ENCODE data around the gene MESP2.

The MESP2 gene

DNA sequence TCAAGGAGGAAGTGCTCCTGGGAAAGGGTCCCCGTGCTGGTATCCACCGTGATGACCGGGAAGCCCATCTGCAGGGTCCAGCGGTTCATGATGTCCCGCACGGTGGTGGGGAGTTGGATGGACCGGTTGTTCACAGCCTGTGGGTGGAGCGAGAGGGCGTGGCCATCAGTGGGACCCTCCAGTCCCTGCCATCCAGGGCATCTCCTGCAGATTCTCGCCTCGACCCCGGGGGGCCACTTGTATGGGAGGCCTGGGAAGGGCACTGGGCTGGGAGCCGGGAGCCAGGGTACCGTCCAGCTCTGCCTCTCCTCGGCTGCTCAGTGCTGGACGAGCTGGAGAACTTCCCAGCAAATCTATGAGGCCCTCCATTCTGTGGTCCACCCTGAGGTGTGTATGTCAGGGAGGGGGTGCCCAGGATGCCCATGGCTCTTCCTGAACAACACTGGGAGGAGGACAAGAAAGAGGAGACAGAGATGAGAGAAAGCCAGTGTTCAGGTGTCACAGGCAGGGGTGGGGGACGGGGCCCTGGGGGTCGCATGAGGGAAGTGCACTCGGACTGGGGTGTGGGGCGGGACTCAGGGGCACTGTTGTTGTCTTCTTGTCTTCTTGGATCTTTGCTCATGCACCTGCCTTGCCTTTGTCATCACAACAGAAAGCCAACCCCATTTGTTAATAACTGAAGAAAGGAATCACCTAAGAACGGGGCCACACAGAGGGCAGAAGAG lies 25.5 kb downstream of the MESP2 start:
- DNase-seq (ENCODE audit: low spot score), result no peak

DNA sequence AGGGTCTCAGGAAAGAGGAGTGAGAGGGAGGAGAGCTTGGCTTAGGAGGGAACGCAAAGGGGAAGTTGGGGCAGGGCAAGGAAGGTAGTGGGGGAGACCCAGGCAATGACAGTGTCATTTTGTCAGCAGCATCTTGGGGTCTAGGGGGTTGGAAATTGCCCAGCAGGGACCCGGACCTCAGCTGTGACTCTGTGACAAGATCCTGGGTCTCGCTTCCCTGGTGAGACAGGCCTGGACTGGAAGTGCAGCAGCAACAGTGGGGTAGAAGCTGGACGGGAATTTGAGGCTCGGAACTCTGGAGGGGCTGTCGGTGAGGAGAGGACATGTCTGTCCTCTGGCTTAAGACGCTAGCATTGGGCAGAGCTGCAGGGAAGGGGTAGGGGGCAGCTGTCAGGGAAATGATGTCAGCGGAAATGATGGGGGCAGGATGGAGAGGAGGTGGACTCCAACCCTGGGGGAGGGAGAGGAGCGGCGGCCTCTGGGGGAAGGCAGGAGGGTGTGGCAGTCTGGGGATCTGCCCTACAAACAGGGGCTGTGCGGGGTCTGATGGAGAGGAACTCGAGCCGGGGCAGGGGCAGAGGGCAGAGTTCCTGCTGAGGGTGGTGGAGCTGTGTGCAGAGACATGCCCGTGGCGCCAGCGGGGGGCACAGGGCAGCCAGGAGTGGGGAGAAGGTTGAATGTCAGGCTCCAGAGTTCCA lies 26.2 kb downstream of the MESP2 start:
- no peak for DNase-seq (ENCODE audit: low spot score)

DNA sequence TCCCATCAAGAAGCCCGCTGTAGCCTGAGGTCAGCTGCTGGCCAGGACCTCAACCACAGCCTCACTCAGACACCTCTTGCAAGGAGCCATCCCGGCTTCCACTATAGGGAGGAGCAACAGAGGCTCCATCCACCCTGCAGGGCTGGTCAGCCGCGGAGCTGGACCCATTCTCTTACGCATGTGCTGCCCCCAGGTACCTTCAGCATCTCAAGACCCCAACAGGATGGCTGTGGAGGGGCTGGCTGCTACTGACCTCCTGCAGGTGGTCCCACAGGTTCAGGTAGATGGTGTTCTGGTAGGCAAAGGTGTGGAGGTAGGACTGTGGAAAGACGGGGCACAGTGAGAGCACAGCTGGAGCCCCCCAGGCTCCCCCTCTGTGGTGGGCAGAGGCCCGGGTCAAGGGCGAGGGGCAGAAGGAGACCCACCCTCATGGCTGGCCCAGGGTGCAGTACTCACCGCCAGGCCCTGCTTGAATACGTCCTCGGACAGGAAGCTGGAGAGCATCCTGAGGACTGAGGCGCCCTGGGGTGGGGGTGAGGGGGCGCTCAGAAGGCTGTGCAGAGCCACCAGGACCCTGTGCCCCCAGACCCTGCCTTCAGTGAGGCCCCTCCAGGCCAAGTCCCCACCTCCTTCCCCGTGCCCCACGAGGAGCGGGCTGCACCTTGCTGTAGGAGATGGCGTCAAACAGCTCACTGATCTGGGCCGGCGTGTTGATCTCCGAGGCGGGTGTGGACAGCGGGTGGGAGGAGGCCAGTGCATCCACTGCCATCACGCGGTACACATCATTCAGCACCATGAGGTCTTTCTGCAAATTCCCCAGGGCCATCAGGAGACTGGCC lies 27.1 kb downstream of the MESP2 start:
- DNase-seq (ENCODE audit: low spot score), result no peak

DNA sequence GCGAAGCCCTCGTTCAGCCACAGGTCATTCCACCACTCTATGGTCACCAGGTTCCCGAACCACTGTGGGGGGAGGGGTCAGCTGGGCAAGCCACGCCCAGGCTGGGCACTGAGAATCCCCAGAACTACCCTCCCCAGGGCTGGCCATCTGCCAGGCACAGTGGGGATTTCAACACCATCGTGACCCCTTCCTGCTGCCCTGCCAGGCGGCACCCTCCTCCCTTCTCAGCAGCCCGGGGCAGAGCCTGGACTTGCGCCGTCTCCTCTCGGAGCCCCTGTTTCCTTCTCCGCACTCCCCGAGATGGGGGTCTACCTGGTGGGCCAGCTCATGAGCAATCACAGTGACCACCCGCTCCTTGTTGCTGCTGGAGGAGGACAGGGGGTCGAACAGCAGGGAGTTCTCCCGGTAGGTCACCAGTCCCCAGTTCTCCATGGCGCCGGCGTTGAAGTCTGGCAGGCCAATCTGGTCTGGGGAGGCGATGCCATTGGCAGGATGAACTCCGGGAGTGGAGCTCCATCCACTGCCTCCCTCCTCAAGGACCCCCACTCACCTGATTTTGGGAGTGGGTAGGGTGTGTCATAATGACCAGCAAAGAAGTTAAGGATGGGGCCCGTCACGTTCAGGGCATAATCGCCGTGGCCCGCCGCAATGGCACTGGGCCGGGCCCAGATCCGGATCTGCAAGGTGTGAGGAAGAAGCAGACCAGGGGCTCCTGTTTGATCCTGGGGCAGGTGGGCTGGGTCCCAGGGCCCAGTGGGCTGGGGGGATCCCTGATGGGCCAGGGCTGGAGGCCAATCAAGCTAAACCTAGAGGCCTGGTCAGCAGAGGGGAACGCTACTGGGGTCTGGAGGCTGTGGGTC lies 28.0 kb downstream of the MESP2 start:
- no peak for DNase-seq (ENCODE audit: low spot score)

DNA sequence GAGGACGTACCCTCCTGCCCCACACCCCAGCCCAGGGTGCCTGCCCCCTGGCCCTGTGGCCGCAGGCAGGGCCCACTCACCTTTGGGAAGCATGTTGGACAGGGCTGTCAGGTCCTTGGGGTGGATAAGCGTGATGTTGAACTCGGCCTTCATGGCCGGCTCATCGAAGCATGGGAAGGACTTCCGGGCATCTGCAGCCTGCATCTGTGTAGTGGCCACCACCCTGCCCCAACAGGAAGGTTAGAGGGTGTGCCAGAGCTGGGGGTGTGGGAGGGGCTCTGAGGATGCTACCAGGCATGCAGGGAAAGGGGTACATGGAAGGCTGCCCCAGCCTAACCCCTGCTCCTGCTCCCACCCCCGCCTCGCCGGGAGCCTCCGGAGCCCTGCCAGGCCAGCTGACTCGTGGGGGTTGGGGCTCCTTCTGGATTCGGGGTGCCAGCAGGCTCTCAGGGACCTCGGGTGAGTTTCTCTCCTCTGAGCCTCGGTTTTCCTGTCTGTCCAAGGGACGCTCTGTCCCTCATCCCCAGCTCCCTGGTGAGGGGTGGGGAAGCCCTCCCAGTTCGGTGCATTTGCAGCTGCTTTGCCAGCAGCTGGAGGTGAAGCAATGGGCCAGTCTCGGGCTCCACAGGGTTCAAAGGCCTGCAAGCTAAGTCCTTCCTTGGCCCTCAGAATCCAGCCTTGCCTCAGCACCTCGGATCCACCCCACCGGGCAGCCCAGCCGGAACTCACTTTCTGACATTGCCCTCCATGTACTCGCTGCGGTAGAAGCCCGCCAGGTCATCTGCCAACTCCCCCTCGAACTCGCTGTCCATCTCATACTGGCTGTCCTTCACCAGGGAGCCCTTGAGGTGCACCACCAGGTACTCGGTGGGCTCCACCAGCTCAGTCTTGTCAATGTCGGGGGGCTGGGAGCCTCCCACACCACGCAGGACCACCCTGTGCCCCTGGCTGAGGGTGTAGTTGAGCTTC lies 29.4 kb downstream of the MESP2 start:
- DNase-seq (ENCODE audit: low spot score), result no peak

DNA sequence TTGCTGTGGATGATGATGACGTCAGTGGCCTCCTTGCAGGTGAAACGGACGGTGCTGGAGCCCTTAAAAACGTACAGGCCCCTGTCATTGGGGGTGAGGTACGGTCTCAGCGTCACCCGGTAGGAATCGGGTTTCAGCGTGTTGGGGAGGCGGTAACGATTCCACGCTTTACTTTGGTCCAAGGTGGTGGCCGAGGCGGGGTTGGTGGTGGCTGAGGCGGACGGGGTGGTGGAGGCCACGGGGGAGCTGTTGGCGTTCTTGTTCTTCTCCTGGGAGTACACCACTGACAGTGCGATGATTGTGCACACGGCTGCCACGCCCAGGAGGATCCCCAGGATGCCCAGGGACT lies 30.1 kb downstream of the MESP2 start:
- DNase-seq (ENCODE audit: low spot score), result no peak

DNA sequence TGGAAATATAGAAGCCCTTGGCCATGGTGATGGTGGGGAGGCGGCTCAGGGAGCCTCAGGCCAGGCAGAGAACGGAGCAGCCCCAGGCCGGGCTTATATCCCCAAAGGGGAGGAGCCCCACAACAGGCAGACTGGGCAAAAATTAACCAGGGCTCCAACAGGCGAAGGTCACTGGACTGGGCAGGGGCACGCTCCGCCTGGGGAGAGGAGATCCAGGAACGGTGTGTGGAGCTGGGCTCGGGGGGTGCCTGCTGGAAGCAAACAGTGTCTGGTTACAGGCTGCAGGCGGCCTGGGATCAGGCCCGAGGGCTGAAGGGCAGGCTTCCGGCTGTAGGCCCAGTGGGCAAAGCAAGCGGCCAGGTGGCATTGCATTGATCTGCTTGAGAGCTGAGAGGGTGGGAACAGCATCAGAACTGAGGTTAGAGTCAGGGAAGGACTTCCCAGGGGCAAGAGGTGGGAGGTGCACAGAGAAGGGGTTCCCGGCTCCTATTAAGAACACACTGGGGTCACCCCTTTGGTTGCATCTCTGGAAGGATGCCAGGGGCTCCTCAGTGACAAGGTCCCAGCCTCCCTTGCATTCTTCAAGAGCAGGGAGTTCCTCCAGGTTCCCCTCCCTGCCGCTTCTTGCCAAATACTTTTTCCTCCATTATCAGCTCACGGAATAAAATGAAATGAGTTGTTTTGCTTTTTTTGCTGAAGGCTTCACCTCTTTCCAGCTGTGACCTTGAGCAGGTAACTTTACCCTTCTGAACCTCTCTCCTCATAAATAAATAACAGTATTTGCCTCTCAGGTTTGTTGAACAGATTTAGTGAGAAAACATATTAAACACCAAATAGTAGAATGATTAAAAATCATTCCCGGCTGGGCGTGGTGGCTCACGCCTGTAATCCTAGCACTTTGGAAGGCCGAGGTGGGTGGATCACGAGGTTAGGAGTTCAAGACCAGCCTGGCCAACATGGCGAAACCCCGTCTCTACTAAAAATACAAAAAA lies 30.7 kb downstream of the MESP2 start:
- no peak for DNase-seq (ENCODE audit: low spot score)

DNA sequence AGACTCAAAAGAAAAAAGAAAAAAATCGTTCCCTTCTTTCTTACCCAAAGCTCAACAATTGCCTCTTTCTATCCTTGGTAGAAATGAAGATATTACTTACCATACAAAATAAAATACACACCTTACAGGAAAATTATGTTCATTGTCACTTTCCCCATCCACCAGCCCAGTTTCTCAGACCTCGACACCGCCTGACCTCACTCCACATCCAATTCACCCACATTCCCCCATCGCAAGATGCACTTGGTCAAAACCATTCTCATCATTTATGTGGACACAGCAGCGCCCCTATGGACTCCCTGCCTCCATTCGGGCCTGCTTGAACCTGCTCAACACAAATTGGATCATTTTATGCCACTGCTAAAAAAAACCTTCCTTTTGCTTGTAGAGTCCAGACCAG lies 31.6 kb downstream of the MESP2 start:
- no peak for DNase-seq (ENCODE audit: low spot score)

DNA sequence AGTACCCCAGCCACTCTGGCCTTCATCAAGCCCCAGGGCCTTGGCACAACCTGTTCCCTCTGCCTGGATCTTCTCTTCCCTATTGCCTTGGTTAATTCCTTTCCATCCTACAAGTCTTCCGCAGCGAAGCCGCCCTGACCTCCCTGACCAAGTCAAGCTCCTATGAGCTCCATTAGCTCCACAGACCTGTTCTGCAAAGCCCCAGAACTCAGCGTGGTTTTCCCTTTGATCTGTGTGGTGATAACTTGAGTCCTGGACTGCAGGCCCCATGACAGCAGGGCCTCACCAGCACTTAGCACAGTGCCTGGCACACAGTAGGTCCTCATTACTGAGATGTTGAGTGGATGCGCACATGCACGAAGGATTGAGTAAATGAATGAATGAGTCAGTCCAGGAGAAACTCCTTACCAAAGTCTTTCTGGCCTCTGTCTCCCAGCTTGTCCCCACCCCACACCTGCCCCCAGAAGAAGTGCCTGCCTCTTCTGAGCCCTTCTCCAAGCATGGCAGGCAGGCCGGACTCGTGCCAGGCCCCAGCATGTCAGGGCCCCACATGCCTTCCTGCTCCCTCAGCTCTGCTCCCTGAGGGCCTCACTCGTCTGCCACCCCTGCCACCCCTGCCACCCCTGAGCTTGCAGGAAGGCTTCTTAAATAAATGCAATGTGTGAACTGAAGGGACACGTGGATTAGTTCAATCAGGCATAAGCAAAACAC lies 32.2 kb downstream of the MESP2 start:
- no peak for DNase-seq (ENCODE audit: low spot score)

DNA sequence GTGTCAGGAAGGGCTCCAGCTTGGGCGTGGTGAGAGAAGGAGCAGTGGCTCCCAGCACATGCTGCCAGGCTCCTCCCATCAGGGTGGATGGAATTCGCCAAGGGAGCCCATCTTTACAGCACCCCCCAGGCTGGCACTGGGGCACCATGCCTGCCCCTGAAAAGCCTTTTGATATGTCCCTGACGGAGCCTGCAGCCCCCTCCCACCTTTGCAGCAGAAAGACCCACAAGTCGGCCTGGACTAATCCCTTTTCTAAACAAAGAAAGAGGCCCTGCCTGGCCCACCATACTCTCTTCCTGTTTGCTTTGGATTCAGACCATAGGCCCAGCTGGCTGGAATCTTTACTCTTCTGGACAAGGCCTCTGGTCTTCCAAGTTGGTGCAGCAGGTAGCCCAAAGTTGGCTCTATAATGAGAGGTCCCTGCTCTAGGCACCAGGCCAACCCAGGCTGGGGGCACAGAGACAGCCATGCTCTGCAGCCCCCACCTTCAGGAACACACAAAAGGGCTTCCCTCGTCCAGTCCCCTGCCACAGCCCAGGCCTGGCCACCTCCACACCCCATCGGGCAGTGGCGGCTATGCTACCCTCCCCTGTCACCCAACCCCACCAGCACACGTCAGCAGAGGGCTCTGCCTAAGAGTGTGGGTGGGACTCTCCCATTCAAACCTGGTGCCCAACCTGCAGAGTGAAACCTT lies 33.1 kb downstream of the MESP2 start:
- no peak for DNase-seq (ENCODE audit: low spot score)

DNA sequence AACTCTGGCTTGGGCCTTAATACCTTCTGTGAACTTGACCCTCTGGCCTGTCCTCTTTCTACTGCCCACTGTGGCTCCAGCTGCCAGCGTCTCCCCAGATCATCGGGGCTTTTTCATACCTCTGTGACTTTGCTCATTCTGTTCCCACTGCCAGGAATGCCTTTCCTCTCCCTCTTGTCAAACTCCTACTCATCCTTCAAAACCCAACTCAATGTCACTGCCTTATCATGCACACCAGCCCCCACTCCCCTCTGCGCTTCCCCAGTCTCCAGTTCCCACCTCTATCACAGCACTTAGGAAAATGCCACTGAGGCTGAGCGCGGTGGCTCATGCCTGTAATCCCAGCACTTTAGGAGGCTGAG lies 33.6 kb downstream of the MESP2 start:
- DNase-seq (ENCODE audit: low spot score), result no peak

DNA sequence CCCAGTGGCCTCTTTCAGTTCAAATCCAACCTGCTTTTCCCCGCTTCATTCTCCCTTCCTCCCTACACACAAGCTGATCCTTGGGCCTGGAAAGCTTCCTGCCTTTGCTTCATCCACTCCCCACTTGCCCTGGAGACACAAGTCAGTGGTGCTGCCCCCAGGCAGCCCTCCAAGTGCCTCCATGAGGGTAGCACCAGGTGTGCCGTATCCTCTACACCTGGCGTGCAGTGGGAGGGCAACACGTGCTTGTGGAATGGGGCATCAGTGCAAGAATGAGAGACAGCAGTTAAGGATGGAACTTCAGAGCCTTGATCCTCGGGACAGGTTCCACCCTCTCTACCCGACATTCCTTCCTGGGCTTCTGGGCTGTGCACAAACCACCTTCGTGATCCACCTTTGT lies 34.7 kb downstream of the MESP2 start:
- DNase-seq (ENCODE audit: low spot score), result no peak

DNA sequence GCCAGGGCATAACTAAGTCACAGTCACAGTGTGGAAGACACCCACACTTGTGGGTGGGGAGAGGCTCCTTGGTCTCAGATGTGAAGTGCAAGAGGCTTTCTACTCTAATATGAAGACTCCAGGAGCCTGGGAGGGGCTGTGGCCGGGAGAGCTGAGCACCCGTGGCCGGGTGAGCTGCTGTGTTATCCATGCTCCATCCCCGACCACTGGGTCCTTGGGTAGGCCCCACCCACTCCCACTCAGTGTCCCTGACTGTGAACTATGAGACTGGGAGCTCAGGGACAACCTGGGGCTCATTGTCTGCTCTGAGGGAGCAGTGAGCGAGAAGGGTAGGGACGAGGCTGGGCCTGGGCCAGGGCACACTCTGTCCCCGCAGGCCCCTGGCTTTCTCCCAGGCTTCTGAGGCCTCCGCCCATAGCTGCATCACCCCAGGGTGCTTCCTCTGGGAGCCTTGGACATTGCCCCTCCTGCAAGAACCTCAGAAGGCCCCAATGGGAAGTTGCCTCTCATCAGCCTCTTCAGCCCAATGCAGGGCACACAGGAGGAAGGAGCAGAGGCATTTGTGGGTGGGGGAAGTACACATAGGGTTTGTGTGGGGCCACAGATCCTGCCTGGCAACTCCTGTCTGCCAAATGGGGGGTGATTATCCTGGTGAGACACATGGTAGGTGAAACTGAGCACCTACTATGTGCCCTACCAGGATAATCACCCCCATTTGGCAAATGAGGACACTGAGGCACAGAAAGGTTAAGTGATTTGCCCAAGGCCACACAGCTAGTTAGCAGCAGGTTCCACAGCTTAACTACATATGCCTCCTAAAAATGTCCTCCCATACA lies 36.1 kb downstream of the MESP2 start:
- DNase-seq (ENCODE audit: low spot score), result no peak

DNA sequence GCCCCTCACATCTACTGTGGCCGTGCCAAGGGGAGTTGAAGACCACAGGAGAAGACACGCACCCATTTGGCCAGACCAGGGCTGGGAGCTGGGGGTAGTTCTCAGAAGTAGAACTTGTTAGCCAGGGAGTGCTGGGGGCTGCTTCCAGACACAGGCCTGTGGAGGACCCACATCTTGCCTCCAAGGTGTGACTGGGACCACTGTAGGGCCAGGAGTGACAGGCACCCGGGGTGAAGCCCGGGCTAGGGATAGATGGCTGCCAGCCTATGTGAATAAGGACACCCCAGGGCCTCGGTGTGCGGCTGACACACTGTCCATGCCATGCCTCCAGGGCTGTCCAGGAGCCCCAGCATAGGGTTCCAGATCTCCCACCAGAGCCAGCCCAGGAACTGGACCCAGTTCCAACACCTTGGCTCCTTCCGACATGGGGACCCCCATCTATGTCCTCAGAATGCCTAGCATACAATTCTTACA lies 36.8 kb downstream of the MESP2 start:
- no peak for DNase-seq (ENCODE audit: low spot score)

DNA sequence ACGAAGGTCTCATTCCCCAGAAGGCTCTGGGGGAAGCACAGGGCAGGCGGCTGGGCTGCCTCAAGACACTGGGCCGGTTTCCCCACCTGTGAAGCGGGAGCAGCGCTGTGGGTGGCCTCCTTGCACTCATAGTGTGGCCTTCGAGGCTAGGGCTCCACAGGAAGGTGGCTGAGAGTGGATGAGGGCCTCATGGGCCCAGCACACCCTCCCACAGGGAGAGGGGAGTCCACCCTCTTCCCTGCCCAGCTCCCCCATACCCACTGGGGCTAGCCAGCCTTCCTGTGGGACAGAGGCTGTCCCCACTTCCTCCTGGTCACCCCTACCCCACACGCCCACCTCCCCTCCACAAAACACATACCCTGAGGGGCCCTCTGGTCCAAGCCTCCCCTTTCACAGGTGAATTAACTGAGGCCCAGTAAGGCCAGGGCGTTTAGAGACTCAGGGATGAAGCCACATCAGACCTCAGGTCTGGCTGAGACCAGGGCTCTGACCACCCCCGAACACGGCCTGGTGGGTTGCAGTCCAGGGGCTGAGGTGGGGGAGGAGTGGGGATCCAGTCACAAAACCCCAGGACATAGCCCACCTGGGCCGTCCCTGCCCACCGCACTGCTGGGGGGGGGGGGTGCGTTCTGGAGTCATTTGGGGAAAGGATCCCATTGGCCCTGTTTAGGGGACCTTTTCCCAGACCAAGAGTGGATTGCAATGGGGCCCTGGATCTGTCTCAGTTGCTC lies 37.4 kb downstream of the MESP2 start:
- DNase-seq (ENCODE audit: low spot score), result no peak

DNA sequence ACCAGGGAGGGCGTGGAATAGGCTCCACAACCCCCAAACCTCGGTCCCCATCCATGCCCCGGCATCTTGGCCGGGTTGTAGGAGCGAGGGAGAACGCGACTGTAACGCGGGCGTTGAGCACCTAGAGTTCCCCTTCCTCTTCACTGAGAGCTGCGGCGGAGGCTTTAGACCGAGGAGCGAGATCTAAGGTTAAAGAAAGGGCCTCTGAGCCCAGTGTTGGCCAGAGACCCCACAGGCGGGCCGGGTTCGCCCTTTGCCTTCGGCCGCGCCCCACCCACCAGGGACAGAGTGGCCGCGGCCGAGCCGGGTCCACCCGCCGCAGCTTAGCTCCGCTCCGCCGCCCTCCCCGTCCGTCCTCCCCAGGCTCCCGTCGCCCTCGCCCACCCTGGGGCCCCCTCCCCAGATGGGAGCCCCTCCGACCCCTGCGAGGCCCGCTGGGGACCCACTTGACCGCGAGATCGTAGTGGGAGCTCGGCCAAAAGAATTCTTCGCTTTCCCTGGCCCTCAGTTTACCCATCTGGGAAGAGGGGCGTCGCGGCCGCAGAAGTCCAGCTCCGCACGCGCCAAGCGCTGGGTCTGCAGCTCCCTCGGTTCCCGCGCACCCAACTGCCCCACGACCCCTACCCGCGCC lies 38.1 kb downstream of the MESP2 start:
- no peak for DNase-seq (ENCODE audit: low spot score)
